Testis (tissue), 3 donors: ENCODE measurements around the gene CBR4. TPM values are rescaled to one million over a fixed set of nuclear protein-coding genes. Genes with fewer than 3 reads are reported as not detected.
A peak's percentile ranks its signal among the peaks of the same experiment; 100 is the strongest.

Experiments
- DNase-seq: peaks from one replicate; pipeline ENCODE4 v3.0.0-alpha.2; 2019
- H3K27ac ChIP-seq, 2 donors: fragments of 200-600 bp; sonication (generic); one replicate each; pipeline ENCODE4 v1.5.1; 2019
- H3K27me3 ChIP-seq: fragments of 200-600 bp; sonication (generic); one replicate; pipeline ENCODE4 v1.5.1; 2019
- H3K36me3 ChIP-seq: fragments of 200-600 bp; sonication (generic); one replicate; pipeline ENCODE4 v1.5.1; 2017; ENCODE audit warnings: low read depth; ENCODE audit errors: missing control alignments
- H3K4me1 ChIP-seq: fragments of 200-600 bp; sonication (generic); one replicate; pipeline ENCODE4 v1.5.1; 2019
- H3K4me3 ChIP-seq, 2 donors: fragments of 200-600 bp; sonication (generic); one replicate each; pipeline ENCODE4 v1.5.1; 2017 to 2019
- H3K9me3 ChIP-seq: fragments of 200-600 bp; sonication (generic); one replicate; pipeline ENCODE4 v1.5.1; 2017
- POLR2A ChIP-seq: fragments of 450-650 bp; IDR thresholded peaks from one replicate; pipeline ENCODE4 v1.6.1; 2017; ENCODE audit warnings: antibody characterized with exemption, mild to moderate bottlenecking, moderate library complexity
- WGBS, 2 donors: methylation state at CpG; one replicate each; pipeline ENCODE4 v1.1.5; 2018; 5-methylcytosine and 5-hydroxymethylcytosine counted together
- intact Hi-C: fragments of 100-400 bp; cut with DNase I; formaldehyde crosslinking; loops from one replicate; pipeline ENCODE4 v1.15.1; 2023; ENCODE audit warnings: low total_unique reads
- polyA plus RNA-seq: library from polyadenylated mRNA; stranded (reverse); fragments of 350-450 nt; fragmentation: Illumina TruSeq; extraction: RNeasy Lipid Tissue Mini Kit (QIAGEN cat#74804); gene quantifications from one replicate; pipeline ENCODE4 v1.2.3, GENCODE V29; 2014; ENCODE audit warnings: low read depth, low replicate concordance; ENCODE audit not compliant: insufficient read depth
- total RNA-seq, 2 donors: library from RNA; depleted of rRNA; stranded (reverse); fragments of >200 nt; gene quantifications; one replicate each; pipeline ENCODE4 v1.2.3, GENCODE V29; 2016
- TF ChIP-seq, protein P1 (sequence below), 3 experiments: fragments of 450-650 bp in 2 of 3; fragments of 200-600 bp in 1 of 3; sonication (generic) in 1 of 3; IDR thresholded peaks; one replicate each; pipeline ENCODE4 v1.5.1; 2016 to 2019; ENCODE audit warnings: antibody characterized with exemption in 3 of 3, mild to moderate bottlenecking in 2 of 3, moderate library complexity in 1 of 3

Gene CBR4
- total and polyA plus RNA-seq, 3 donors from 2014 or later = 14.0 to 36.4 (median 27.7) TPM

DNA sequence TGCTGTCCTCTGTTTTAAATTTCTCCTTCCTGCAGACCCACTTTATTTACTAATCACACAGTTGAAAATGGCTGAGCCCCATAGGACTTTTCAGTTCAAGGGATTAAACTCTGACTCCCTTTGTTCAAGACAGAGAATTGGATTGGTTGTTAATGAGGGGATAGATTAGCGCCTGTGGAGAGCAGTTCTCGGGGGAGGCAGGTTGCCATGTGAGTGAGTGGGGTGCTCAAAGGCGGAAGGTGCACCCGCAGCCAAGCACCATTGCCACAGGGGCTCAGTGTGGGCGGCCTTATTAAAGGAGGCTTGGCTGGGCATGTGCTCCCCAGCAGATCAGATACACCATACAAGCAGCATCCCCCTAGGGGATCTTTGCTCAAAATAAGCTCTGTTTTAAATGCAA, 7.9 kb upstream of the CBR4 start:
- Histone ChIP-seq H3K27me3 (no peaks in the 10 kb centered on the region), H3K4me3 (no peak overlapping the region), H3K27ac (peak overlapping the region in 1 of 2 donors; percentile 38), H3K9me3 (no peaks in the 10 kb centered on the region), H3K36me3 (no peaks in the 10 kb centered on the region), H3K4me1 (peaks cover 30% of the 10 kb centered on the region)
- intact Hi-C loops = no loop called here
- DNase-seq = no peak
- WGBS, 2 donors = 93 to 98% methylated on average over 5 of the region's 5 CpGs
- TF ChIP-seq, protein P1, sequence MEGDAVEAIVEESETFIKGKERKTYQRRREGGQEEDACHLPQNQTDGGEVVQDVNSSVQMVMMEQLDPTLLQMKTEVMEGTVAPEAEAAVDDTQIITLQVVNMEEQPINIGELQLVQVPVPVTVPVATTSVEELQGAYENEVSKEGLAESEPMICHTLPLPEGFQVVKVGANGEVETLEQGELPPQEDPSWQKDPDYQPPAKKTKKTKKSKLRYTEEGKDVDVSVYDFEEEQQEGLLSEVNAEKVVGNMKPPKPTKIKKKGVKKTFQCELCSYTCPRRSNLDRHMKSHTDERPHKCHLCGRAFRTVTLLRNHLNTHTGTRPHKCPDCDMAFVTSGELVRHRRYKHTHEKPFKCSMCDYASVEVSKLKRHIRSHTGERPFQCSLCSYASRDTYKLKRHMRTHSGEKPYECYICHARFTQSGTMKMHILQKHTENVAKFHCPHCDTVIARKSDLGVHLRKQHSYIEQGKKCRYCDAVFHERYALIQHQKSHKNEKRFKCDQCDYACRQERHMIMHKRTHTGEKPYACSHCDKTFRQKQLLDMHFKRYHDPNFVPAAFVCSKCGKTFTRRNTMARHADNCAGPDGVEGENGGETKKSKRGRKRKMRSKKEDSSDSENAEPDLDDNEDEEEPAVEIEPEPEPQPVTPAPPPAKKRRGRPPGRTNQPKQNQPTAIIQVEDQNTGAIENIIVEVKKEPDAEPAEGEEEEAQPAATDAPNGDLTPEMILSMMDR (IDR thresholded peaks at IDR 0.05) = no peak
- no peak for TF ChIP-seq POLR2A

DNA sequence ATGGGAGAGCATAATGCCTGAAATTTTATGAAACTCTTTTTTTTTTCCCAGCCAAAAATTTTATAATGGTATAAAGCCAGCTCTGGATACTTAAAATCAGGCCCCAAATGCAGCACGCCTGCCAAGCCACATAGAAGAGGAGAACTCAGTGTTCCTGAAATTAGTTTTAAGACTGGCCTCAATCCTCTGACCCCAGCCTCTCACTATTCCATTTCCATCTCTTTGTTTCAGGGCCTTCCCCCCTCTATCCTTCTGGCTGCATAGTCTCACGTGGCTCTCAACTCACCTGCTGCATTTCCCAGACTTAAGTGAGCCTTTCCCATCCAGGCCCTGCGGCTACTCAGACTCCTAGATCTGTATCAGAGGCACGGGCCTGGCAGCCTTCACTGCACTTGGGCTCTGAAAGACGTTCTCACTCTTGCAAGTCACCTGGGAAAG, 5.2 kb upstream of the CBR4 start:
- H3K27ac ChIP-seq = peak overlapping the region; percentile 60 to 79
- no peaks in the 10 kb centered on the region for H3K27me3 ChIP-seq
- intact Hi-C loops = no loop called here
- 34 to 44% methylated on average over 5 of the region's 5 CpGs for WGBS, 2 donors
- peaks cover 30% of the 10 kb centered on the region for H3K4me1 ChIP-seq
- no peak for TF ChIP-seq POLR2A
- TF ChIP-seq, protein P1 (IDR thresholded peaks at IDR 0.05) = no peak
- no peaks in the 10 kb centered on the region for H3K36me3 ChIP-seq
- H3K9me3 ChIP-seq = no peaks in the 10 kb centered on the region
- no peak overlapping the region for H3K4me3 ChIP-seq
- peak; percentile 78 for DNase-seq

DNA sequence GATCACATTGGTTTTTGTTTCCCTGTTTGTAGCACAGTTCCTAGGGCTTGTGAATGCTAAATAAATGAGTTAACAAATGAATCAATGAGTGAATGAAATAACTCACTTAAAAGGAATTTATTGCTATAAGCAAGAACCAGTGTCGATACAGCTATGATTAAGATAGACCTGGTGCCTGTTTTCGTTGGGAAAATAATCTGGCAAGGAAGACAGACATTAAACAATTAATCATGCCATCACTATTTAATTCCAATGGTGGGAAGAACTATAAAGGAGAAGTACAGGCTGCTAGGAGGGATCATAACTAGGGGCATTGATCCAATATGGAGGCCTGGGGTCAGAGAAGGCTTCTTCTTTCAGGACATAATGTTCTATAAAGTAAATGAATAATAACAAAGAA, 4.5 kb upstream of the CBR4 start:
- H3K4me1 ChIP-seq = peaks cover 30% of the 10 kb centered on the region
- H3K27me3 ChIP-seq = no peaks in the 10 kb centered on the region
- H3K9me3 ChIP-seq = no peaks in the 10 kb centered on the region
- DNase-seq = no peak
- intact Hi-C loops = no loop called here
- H3K36me3 ChIP-seq = no peaks in the 10 kb centered on the region
- peak overlapping the region; percentile 20 to 79 for H3K27ac ChIP-seq
- WGBS, 2 donors = 21 to 27% methylated on average over 2 of the region's 2 CpGs
- H3K4me3 ChIP-seq = no peak overlapping the region
- TF ChIP-seq POLR2A = no peak
- TF ChIP-seq, protein P1 (IDR thresholded peaks at IDR 0.05) = no peak

DNA sequence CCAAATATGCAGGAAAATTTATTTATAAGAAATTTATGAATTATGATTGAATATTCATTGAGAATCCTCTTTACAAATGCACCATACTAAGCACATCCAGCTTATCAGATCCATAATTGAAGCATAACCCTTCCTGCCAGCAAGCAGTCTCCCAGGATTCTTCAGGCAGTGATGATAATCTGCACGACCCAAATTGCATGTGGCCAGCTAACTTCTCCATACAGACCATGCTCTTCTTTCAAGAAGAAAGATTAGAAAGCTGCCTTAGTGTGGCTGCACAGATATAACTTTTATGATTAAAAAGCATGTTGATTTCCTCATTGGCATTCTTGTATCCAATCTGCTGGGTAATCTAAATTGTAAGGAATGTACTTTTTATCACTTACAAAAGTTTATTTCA, 3.3 kb upstream of the CBR4 start:
- intact Hi-C loops = no loop called here
- H3K36me3 ChIP-seq = no peaks in the 10 kb centered on the region
- DNase-seq = no peak
- WGBS, 2 donors = 59 to 73% methylated on average over 1 of the region's 1 CpG
- no peaks in the 10 kb centered on the region for H3K27me3 ChIP-seq
- no peaks in the 10 kb centered on the region for H3K9me3 ChIP-seq
- peaks cover 30% of the 10 kb centered on the region for H3K4me1 ChIP-seq
- H3K4me3 ChIP-seq = no peak overlapping the region
- TF ChIP-seq, protein P1 (IDR thresholded peaks at IDR 0.05) = no peak
- no peak for TF ChIP-seq POLR2A
- no peak overlapping the region for H3K27ac ChIP-seq

DNA sequence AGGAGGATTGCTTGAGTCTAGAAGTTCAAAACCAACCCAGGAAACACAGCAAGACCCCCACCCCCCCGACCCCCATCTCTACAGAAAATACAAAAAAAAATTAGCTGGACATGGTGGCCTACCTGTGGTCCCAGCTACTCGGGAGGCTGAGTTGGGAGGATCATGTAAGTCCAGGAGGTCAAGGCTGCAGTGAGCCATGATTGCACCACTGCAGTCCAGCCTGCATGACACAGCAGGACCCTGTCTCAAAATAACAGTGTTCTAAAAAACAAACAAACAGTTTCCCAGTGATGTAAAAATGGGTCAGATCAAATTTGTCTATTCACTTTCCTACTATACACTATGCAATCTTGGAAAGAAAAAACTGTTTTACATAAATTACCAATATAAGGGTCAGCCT, 2.0 kb upstream of the CBR4 start:
- intact Hi-C loops = no loop called here
- no peak overlapping the region for H3K27ac ChIP-seq
- no peaks in the 10 kb centered on the region for H3K36me3 ChIP-seq
- H3K4me3 ChIP-seq = no peak overlapping the region
- H3K9me3 ChIP-seq = no peaks in the 10 kb centered on the region
- TF ChIP-seq, protein P1 (IDR thresholded peaks at IDR 0.05) = no peak
- no peak for TF ChIP-seq POLR2A
- H3K27me3 ChIP-seq = no peaks in the 10 kb centered on the region
- WGBS, 2 donors = 56 to 64% methylated on average over 2 of the region's 2 CpGs
- peaks cover 28% of the 10 kb centered on the region for H3K4me1 ChIP-seq
- DNase-seq = no peak
